Measurements from ENCODE around the gene ZFHX3. TPM values are rescaled to one million over a fixed set of nuclear protein-coding genes. Genes with fewer than 3 reads are reported as not detected.

Gene ZFHX3
- total and polyA plus RNA-seq, 11 donors: 3.8 to 21.6 (median 13.6) TPM

GRCh38 chr16:73092236-73092781, 44.4 kb upstream of the ZFHX3 start:
- WGBS, 4 donors: 70 to 82% (median 78%) methylated on average over 16 of the region's 16 CpGs
- TF ChIP-seq CTCF (IDR thresholded peaks at IDR 0.05) (no peak), POLR2A (IDR thresholded peaks at IDR 0.05) (no peak)
- Histone ChIP-seq H3K4me3 (no peak overlapping the region), H3K4me1 (peaks cover 0 to 22% (median 6%) of the 10 kb centered on the region in 12 donors), H3K27ac (peak overlapping the region in 2 of 12 donors; percentile 49 to 61), H3K9me3 (no peaks in the 10 kb centered on the region), H3K27me3 (no peaks in the 10 kb centered on the region), H3K36me3 (no peaks in the 10 kb centered on the region)
- ATAC-seq (peak in 1 of 4 donors; percentile 18), DNase-seq (no peak)
- intact Hi-C loops (cut with DNase I): no loop called here

GRCh38 chr16:73091174-73091573, 43.2 kb upstream of the ZFHX3 start:
- Histone ChIP-seq H3K4me1 (peaks cover 0 to 22% (median 7%) of the 10 kb centered on the region in 12 donors), H3K9me3 (no peaks in the 10 kb centered on the region), H3K27ac (no peak overlapping the region), H3K4me3 (no peak overlapping the region), H3K36me3 (no peaks in the 10 kb centered on the region), H3K27me3 (no peaks in the 10 kb centered on the region)
- intact Hi-C loops (cut with DNase I): no loop called here
- ATAC-seq (no peak), DNase-seq (no peak)
- WGBS, 4 donors: 86 to 90% (median 88%) methylated on average over 8 of the region's 8 CpGs
- TF ChIP-seq POLR2A (IDR thresholded peaks at IDR 0.05) (no peak), CTCF (IDR thresholded peaks at IDR 0.05) (no peak)

- Histone ChIP-seq H3K36me3 (no peaks in the 10 kb centered on the region), H3K4me3 (no peak overlapping the region), H3K4me1 (peaks cover 0 to 18% (median 7%) of the 10 kb centered on the region in 12 donors), H3K9me3 (peaks cover 0 to 5% (median 0%) of the 10 kb centered on the region in 12 donors), H3K27ac (no peak overlapping the region), H3K27me3 (no peaks in the 10 kb centered on the region)
- DNase-seq (no peak), ATAC-seq (no peak)
- intact Hi-C loops (cut with DNase I): no loop called here
- no peak for TF ChIP-seq CTCF (IDR thresholded peaks at IDR 0.05)
- 84 to 93% (median 91%) methylated on average over 3 of the region's 3 CpGs for WGBS, 4 donors
These were observed 41.5 kb upstream of the ZFHX3 start for GRCh38 chr16:73089420-73089819.

GRCh38 chr16:73086108-73086507, 38.2 kb upstream of the ZFHX3 start:
- Histone ChIP-seq H3K27ac (peak overlapping the region in 1 of 12 donors; percentile 64), H3K9me3 (peaks cover 0 to 5% (median 0%) of the 10 kb centered on the region in 12 donors), H3K4me1 (peaks cover 0 to 18% (median 0%) of the 10 kb centered on the region in 12 donors), H3K4me3 (no peak overlapping the region), H3K36me3 (no peaks in the 10 kb centered on the region), H3K27me3 (no peaks in the 10 kb centered on the region)
- no peak for TF ChIP-seq POLR2A (IDR thresholded peaks at IDR 0.05)
- no peak for TF ChIP-seq CTCF (IDR thresholded peaks at IDR 0.05)
- 79 to 90% (median 84%) methylated on average over 4 of the region's 4 CpGs for WGBS, 4 donors
- DNase-seq (no peak), ATAC-seq (peak in 2 of 4 donors; percentile 47 to 56)
- intact Hi-C loops (cut with DNase I): no loop called here

Data from heart left ventricle (tissue), 16 donors.